Suppressor macrophage treated with lipopolysaccharide for 1 hour (primary cell): ENCODE results near the gene TMEM150C.

Experiments
- DNase-seq, 3 donors: peaks; one replicate each; pipeline ENCODE4 v3.0.0-alpha.2; 2020 to 2022

The TMEM150C gene

GRCh38 chr4:82469791-82470345 lies 91.9 kb downstream of the TMEM150C start:
- DNase-seq = no peak

- DNase-seq = no peak
Observed at GRCh38 chr4:82467471-82467870, 94.3 kb downstream of the TMEM150C start.

- DNase-seq = no peak
Observed at GRCh38 chr4:82463221-82463620, 98.6 kb downstream of the TMEM150C start.

- peak; percentile 85 to 91 (median 90) for DNase-seq
Observed at GRCh38 chr4:82462415-82462831, 99.4 kb downstream of the TMEM150C start.

- no peak for DNase-seq
Observed at GRCh38 chr4:82461710-82462109, 100.1 kb downstream of the TMEM150C start.

- no peak for DNase-seq
Observed at GRCh38 chr4:82458729-82459128, 103.1 kb downstream of the TMEM150C start.

- DNase-seq = no peak
Observed at GRCh38 chr4:82457266-82457665, 104.5 kb downstream of the TMEM150C start.

- no peak for DNase-seq
Observed at GRCh38 chr4:82452026-82452425, 109.8 kb downstream of the TMEM150C start.

GRCh38 chr4:82450966-82451755 lies 110.6 kb downstream of the TMEM150C start:
- DNase-seq = no peak

GRCh38 chr4:82447886-82448285 lies 113.9 kb downstream of the TMEM150C start:
- no peak for DNase-seq

GRCh38 chr4:82439088-82439487 lies 122.7 kb downstream of the TMEM150C start:
- DNase-seq = no peak

GRCh38 chr4:82437285-82438005 lies 124.3 kb downstream of the TMEM150C start:
- no peak for DNase-seq

GRCh38 chr4:82436780-82437179 lies 125.0 kb downstream of the TMEM150C start:
- DNase-seq = no peak

GRCh38 chr4:82436130-82436529 lies 125.7 kb downstream of the TMEM150C start:
- DNase-seq = no peak

GRCh38 chr4:82434949-82435348 lies 126.8 kb downstream of the TMEM150C start:
- DNase-seq = no peak

GRCh38 chr4:82433791-82434190 lies 128.0 kb downstream of the TMEM150C start:
- no peak for DNase-seq
